MCF 10A (cell line): ENCODE data around the gene BLCAP. TPM values are rescaled to one million over a fixed set of nuclear protein-coding genes. Genes with fewer than 3 reads are reported as not detected.
"Not testable (repeated sequence)": the region's sequence is repeated elsewhere in the genome, so short reads cannot be mapped to it uniquely, and the experiment has no call there.

ENCODE experiments used
- BruUV-seq: library from RNA; stranded (reverse); fragments of 400-500 nt; replicated peaks from 2 replicates; lab custom pipeline; 2021; lab: Mats Ljungman, UMichigan
- CTCF ChIA-PET: fragments of 300-600 bp; sonication (Branson Sonifier 250); formaldehyde crosslinking; extraction: SDS; loops from one replicate; lab custom pipeline; 2021; ENCODE audit warnings: antibody characterized with exemption, inconsistent platforms; lab: Yijun Ruan, JAX
- POLR2A ChIA-PET: fragments of 300-600, 350-650 bp; sonication (Branson Sonifier 250); formaldehyde crosslinking; extraction: SDS; loops from one replicate; lab custom pipeline; 2020; ENCODE audit warnings: antibody characterized with exemption, inconsistent platforms; lab: Yijun Ruan, JAX
- DNase-seq: peaks from one replicate; pipeline ENCODE4 v3.0.0-alpha.2; 2018; ENCODE audit not compliant: unreplicated experiment
- H3K27ac Mint-ChIP-seq: one replicate; pipeline ENCODE4 v1.8.0; 2022; ENCODE audit warnings: mild to moderate bottlenecking, low read depth, mixed read lengths; ENCODE audit not compliant: unreplicated experiment
- H3K27me3 Mint-ChIP-seq: one replicate; pipeline ENCODE4 v1.8.0; 2022; ENCODE audit warnings: mixed read lengths; ENCODE audit not compliant: insufficient read depth, unreplicated experiment
- H3K36me3 Mint-ChIP-seq: one replicate; pipeline ENCODE4 v1.8.0; 2022; ENCODE audit warnings: mild to moderate bottlenecking, moderate library complexity, mixed read lengths; ENCODE audit not compliant: insufficient read depth, unreplicated experiment
- H3K4me1 Mint-ChIP-seq: one replicate; pipeline ENCODE4 v1.8.0; 2022; ENCODE audit warnings: mixed read lengths; ENCODE audit not compliant: insufficient read depth, unreplicated experiment
- H3K4me3 Mint-ChIP-seq: one replicate; pipeline ENCODE4 v1.8.0; 2022; ENCODE audit warnings: mild to moderate bottlenecking, moderate library complexity, mixed read lengths; ENCODE audit not compliant: unreplicated experiment
- H3K9me3 Mint-ChIP-seq: one replicate; pipeline ENCODE4 v1.8.0; 2022; ENCODE audit warnings: mixed read lengths; ENCODE audit not compliant: unreplicated experiment
- intact Hi-C: fragments of 100-400 bp; cut with micrococcal nuclease; formaldehyde crosslinking; loops from 2 replicates; pipeline ENCODE4 v1.14.1; 2022
- total RNA-seq: library from RNA; stranded (reverse); gene quantifications from 2 replicates; pipeline ENCODE4 v1.2.3, GENCODE V29; 2022
- TF ChIP-seq, protein P1 (sequence below): fragments of 200-600 bp; IDR thresholded peaks from one replicate; pipeline ENCODE4 v1.8.0; 2022; ENCODE audit warnings: antibody characterized with exemption, mild to moderate bottlenecking; ENCODE audit not compliant: unreplicated experiment

BLCAP gene
- total RNA-seq, 1 experiment from 2014 or later = 105 TPM

DNA sequence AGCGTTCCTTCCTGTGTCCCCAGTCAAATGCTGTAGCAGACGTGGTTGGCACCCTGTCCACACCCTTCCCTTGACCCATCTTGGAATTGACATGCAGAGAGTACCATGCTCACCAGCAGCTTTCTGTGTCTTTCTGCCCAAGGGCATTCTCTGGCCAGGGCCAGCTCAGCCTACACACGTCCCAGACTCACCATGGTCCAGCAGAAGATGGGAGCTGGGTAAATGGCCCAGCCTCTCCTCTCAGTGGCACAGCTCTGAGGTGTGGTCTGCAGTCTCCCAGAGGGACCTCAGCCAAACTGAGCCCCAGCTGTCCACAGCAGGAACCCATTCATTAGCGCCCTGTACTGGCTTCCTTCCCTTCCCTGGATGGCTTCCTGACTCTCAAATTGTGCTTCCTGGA, 31.1 kb upstream of the BLCAP start:
- POLR2A ChIA-PET = interaction anchor here (0.7 kb wide), 1 partner anchor 478 kb away, joined by 3 read pairs; no protein-coding TSS in a partner anchor
- intact Hi-C loops = no loop called here
- H3K36me3 Mint-ChIP-seq = no peaks in the 10 kb centered on the region
- H3K27me3 Mint-ChIP-seq = peaks cover 31% of the 10 kb centered on the region
- CTCF ChIA-PET = interaction anchor here (0.8 kb wide), 2 partner anchors 16 to 475 kb away, joined by 3 to 4 read pairs; no protein-coding TSS in a partner anchor
- no peak for DNase-seq
- no peak overlapping the region for H3K27ac Mint-ChIP-seq
- H3K4me1 Mint-ChIP-seq = no peaks in the 10 kb centered on the region
- BruUV-seq = no TSS peak
- no peak overlapping the region for H3K4me3 Mint-ChIP-seq
- H3K9me3 Mint-ChIP-seq = no peaks in the 10 kb centered on the region
- TF ChIP-seq, protein P1, sequence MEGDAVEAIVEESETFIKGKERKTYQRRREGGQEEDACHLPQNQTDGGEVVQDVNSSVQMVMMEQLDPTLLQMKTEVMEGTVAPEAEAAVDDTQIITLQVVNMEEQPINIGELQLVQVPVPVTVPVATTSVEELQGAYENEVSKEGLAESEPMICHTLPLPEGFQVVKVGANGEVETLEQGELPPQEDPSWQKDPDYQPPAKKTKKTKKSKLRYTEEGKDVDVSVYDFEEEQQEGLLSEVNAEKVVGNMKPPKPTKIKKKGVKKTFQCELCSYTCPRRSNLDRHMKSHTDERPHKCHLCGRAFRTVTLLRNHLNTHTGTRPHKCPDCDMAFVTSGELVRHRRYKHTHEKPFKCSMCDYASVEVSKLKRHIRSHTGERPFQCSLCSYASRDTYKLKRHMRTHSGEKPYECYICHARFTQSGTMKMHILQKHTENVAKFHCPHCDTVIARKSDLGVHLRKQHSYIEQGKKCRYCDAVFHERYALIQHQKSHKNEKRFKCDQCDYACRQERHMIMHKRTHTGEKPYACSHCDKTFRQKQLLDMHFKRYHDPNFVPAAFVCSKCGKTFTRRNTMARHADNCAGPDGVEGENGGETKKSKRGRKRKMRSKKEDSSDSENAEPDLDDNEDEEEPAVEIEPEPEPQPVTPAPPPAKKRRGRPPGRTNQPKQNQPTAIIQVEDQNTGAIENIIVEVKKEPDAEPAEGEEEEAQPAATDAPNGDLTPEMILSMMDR = no peak

DNA sequence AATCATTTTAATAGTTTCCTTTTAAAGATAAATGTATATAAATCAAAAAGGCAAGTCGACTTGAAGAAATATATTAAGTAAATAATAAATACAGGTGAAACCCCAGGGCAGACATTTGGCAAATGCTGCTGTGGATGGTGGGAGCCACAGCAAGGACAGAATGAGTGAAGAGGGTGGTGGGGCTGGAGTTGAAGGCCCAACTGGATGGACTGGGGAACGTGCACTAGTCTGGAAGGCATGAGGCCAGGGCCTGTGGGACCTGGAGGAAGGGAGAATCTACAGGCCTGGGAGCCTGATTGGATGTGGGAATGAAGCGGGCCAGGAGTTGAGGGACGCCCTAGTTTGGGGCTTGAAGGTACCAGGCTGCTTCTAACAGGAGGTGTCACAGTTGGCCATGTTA, 30.6 kb upstream of the BLCAP start:
- Mint-ChIP-seq H3K27ac (no peak overlapping the region), H3K4me3 (no peak overlapping the region), H3K27me3 (peaks cover 31% of the 10 kb centered on the region), H3K9me3 (no peaks in the 10 kb centered on the region), H3K36me3 (no peaks in the 10 kb centered on the region), H3K4me1 (no peaks in the 10 kb centered on the region)
- POLR2A ChIA-PET = interaction anchor here (0.7 kb wide), 1 partner anchor 854 kb away, joined by 4 read pairs; no protein-coding TSS in a partner anchor
- intact Hi-C loops = no loop called here
- DNase-seq = no peak
- TF ChIP-seq, protein P1 = no peak
- BruUV-seq = no TSS peak
- CTCF ChIA-PET = interaction anchor here (0.6 to 1.0 kb wide), 2 partner anchors 417 to 739 kb away, joined by 3 read pairs; no protein-coding TSS in a partner anchor

DNA sequence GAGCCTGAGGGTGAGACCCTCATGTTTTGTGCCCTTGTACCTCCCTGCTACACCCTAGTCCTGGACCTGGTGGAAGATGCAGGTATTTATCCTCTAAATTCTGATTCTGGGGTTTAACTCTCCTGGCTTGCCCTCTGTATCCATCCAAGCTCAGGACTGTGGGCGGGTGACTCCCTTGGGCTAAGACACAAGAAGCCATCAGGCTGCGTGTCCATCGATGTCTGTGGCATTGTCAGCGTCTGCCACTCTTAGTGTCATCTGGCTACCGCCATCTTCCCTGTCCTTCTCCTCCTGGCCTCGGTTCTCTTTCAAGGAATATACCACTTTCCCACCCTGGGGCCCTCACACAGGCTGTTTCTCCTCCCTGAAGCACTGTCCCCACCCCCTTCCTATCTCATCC, 28.9 kb upstream of the BLCAP start:
- no peaks in the 10 kb centered on the region for H3K4me1 Mint-ChIP-seq
- H3K9me3 Mint-ChIP-seq = no peaks in the 10 kb centered on the region
- no peak for DNase-seq
- BruUV-seq = no TSS peak
- H3K4me3 Mint-ChIP-seq = no peak overlapping the region
- POLR2A ChIA-PET = interaction anchor here (0.6 kb wide), 1 partner anchor 461 kb away, joined by 4 read pairs; no protein-coding TSS in a partner anchor
- H3K27me3 Mint-ChIP-seq = peaks cover 37% of the 10 kb centered on the region
- H3K36me3 Mint-ChIP-seq = no peaks in the 10 kb centered on the region
- intact Hi-C loops = no loop called here
- CTCF ChIA-PET = interaction anchor here (1.2 to 3.5 kb wide), 3 partner anchors 8 to 665 kb away, joined by 3 to 32 read pairs (median 4); no protein-coding TSS in a partner anchor
- no peak overlapping the region for H3K27ac Mint-ChIP-seq
- TF ChIP-seq, protein P1 = no peak

DNA sequence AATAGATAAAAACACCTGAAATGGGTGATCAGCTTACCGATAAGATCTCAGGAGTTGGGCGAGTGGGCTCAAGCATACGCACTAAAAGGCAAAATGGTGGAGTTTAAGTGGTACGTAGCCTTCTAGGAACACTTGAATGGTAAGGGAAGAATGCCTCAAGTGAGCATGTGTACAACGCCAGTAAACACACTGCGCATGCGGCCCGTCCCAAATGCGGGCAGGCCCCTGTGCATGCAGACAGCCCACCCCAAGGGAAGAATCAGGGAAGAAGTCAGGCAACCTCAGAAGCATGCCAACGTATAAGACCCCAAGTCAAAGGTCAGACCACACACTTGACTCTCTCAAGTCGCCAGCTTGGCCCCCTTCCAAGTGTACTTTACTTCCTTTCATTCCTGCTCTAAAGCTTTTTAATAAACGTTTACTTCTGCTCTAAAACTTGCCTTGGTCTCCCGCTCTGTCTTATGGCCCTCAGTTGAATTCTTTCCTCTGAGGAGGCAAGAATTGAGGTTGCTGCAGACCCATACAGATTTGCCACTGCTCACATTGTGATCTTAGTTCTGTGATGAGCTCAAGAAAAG, 27.1 kb upstream of the BLCAP start:
- H3K9me3 Mint-ChIP-seq, POLR2A ChIA-PET, BruUV-seq, intact Hi-C loops, H3K36me3 Mint-ChIP-seq, DNase-seq, H3K4me3 Mint-ChIP-seq, H3K4me1 Mint-ChIP-seq, H3K27ac Mint-ChIP-seq: not testable (repeated sequence)
- peaks cover 38% of the 10 kb centered on the region for H3K27me3 Mint-ChIP-seq
- CTCF ChIA-PET = interaction anchor here (0.6 to 3.5 kb wide), 8 partner anchors 10 to 667 kb away, joined by 3 to 32 read pairs (median 3); no protein-coding TSS in a partner anchor
